SK-N-DZ (cell line): ENCODE data around the gene SMAD3.
"Not testable (repeated sequence)": the region's sequence is repeated elsewhere in the genome, so short reads cannot be mapped to it uniquely, and the experiment has no call there.

Source experiments
- DNase-seq: peaks from one replicate; pipeline ENCODE4 v3.0.0-alpha.2; 2015; ENCODE audit warnings: low spot score

The SMAD3 gene

DNA sequence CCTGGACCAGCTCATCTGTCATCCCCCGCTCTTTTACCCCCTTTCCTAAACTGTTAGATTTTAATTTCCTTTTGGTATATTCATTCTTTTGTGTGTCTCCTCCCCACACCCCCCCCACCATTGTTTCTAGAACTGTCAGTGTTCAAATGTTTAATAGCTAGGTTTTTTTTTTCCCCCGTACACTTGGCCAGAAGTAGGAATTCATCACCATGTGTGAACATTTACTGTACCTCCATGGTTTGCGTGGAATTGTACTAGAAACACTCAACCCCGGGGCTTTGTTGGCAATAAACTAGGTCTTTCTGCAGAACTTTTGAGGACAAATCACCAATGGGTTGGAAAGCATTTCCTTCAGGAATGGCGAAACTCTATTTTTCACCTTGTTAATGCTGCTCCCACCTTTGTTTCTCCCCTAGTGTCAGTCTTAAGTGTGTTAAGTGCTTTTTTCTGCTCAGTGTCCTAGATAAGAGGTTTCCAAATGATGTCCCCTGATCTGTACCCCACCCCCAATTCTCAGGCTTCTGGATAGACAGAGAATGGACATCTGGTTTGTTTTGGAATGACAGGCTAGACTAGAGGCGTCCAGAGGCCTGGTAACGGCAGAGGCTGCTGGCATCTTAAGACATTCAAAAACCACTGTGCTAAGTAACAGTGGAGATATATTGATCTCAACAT lies 76.8 kb downstream of the SMAD3 start:
- peak; percentile 81 for DNase-seq

DNA sequence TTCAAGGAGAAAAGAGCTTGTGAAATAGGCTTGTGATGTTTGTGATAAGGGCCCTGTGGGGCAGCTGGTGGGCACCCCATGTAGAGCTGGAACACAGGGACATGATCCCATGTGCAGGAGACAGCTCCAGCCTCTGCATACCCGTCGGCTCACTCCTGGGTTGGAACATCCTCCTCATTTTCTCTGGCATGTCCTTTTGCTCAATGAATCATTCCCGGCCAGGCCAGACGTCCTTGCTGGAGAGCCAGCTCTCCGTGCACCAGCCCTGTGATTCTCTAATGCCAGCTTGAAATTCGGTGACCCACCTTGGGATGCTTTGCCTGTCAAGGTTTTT lies 77.3 kb downstream of the SMAD3 start:
- DNase-seq: no peak

DNA sequence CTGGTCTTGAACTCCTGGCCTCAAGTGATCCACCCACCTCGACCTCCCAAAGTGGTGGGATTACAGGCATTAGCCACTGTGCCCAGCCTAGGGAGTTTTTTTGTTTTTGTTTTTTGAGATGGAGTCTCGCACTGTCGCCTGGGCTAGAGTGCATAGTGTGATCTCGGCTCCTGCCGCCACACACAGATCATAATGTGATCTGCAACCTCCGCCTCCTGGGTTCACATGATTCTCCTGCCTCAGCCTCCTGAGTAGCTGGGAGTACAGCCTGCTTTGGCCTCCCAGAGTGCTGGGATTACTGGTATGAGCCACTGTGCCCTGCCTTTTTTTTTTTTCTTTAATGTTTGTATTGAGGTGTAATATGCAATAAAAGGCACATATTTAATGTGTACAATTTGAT lies 78.2 kb downstream of the SMAD3 start:
- no peak for DNase-seq

DNA sequence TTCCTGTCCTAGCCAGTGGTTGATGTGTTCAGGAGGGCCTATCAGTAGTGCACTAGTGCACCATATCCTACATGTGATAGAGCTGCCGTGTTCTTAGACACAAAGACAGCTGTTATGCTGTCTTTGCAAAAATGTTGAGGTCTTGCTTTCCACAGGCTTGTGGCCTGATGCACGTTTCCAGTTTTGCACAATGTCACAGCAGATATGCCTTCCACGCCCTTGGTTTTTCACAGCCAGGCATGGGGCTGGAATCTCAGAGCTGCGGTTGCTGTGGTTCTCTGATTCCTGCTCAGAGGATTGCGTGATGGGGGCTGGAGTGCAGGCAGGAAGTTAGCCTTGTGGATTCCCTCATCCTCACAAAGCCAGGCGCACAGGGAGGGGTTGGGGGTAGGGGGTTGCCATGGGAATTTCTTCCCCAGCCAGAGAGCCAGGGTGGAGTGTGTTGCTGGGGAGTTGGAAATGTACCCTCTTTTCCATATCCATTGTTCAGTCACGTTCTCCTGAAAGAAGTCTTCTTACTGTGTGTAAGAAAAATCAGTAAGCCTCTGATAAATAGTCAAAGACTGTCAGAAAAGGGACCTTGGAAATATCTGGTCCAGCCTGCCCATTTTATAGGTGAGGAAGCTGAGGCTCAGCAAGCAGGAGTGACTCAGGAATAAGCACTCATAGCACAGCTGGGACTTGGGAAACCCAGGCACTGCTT lies 79.4 kb downstream of the SMAD3 start:
- no peak for DNase-seq

DNA sequence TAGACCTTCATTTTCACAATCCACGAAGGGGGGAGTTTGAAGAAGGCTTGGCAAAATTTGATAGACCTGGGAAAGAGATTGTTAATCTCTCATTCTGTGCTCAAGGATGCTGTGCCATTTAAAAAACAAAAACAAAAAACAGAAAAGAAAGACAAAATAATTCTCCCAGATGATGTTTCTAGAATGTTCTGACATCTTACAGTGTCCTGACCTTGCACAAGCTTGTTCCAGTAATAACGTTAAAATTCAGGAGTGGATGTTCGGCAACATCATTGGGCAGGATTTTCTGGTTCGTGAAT lies 79.9 kb downstream of the SMAD3 start:
- no peak for DNase-seq

DNA sequence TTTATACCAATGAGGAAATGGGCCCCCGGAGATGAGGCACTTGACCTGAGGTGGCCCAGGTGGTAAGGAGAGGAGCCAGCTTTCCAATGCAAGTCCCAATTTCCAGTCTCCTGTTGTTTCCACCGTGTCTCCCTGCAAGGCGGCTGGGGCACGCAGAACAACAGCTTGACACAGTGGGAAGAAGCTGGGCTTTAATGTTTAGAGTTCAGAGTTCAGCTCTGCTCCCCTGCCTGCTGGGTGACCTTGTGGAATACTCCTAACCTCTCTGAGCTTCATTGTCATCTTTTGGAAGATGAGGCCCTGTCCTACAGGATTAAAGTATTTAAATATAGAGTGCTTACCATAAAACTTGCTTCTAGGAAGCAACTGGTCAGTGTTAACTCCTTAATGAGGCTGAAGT lies 80.3 kb downstream of the SMAD3 start:
- no peak for DNase-seq

DNA sequence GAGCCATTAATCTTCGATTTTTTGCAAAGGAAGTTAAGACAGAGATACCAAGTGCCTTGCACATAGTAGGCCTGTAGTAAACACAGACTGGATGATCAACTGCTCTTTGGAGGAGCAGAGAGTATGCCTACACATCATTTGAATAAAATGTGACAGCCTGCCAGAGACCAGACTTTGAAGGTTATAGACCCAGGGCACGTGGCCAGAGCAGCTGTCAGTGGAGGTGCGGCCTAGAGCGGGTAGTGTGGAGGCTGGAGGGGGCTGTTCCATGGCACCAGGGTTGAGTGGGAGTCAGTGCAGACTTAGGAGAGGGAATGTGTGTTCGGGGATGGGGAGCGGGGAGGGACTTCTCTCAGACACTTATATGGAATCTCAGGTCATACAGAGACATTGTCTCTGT lies 80.8 kb downstream of the SMAD3 start:
- no peak for DNase-seq

DNA sequence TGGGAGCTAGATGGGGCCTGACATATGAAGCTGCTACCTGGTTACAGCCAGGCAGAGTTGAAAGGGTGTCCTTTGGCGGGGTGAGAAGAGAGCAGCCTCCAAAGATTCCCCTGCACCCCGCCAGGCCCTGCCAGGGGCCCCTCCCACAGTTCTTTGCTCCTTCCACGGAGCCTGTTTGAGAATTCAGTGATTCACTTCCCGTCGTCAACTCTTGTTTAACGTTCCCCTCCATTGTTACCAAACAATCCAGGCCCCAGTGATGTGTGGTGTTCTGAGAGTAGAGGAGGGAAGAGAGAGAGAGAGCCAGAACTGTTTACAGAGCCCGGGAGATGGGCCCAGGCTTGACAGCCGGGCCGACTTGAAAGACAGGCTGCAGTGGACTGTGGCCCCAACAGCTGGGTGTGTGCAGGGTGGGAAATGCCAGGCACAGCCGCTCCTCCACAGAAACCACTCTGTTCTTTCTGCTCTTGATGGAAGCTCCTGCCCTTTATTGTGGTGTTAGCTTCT lies 81.5 kb downstream of the SMAD3 start:
- no peak for DNase-seq

DNA sequence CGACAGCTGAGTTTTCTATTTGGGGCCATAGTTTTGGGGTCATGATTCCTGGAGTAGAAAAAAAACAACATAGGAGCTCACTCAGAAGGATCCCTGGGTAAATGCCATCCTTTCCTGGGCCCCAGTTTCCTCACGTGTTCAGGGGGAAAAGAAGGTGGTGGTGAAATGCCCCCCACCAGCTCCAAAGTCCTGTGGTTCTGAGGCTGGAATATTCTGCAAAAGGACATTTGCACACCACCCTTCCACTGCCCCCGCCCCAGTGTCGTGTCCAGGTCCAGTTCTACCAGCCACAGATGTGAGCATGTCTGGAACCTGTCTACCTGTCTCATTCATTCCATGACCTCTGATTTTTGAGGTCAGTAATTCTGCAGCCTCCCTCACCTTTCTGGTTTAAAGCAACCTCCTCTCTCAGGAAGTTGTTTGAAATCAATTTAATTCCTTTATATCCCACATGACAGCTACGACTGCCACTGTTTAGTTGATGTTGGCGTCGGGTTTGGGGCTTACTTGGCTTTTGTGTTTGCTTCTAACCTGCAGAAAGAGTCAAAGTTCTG lies 82.1 kb downstream of the SMAD3 start:
- no peak for DNase-seq

DNA sequence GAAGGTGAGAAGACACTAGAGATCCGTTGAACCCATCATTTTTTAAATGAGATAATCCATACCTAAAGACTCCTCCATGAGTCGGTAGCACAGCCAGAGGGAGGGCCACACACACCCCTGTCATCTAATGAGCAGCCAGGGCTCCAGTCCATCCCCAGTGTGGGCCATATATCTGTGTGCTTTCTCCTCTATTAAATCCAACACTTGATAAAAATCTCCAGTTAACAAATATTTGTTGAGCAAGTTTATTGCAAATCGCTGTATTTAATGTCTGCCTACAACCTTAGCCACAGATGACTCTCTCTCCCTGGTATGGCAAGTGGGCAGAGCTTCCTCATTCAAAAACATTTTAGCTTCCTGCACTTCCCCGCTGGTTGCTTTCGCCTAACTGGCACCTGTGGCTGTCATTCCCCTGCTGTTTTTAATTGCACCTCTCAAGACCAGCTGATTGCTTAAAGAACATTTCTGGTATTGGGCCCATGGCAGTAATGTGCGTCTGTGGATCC lies 82.8 kb downstream of the SMAD3 start:
- no peak for DNase-seq

DNA sequence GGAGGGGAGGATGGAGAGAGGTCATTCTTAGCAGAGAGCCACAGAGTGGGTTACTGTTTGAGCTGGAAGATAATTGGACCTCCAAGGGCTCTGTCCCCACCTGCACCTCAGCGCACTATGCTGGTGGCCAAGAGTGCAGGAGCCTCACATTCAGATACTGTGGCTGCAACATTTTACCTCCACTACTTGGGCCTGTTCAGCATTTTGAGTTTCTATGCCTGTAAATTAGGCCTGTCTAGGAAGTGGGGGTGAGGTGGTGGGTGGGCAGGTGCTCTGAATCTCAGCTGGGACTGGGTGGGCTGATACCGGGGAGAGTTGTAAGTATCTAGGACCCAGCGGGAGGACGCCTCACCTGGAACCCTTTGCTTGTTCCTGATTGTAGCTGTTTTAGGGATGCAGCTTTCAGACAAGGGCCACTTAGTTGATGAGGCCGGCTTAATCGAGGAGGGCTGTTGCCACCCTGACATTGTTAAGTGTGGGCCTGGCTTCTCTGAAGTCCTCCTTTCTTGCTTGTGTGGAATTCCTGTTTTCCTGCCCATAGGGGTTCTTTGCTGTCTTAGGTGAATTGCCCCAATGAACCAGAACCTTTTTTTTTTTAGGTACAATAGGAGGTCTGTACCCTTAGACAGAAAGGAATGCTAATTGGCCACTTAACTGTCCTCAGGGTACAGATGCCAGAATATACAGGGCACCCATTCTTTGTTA lies 83.8 kb downstream of the SMAD3 start:
- no peak for DNase-seq

DNA sequence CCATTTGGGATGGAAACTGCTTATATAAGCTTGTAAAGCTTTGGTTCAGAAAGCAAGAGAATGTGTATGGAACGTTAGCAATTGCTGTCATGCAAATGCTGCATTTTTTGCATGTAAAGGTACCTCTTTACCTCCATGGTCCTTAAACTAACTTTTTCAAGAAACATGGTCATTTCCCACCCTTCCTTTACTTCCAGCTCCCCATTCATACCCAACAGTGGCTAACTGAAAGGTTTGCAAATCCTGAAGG lies 84.3 kb downstream of the SMAD3 start:
- no peak for DNase-seq

DNA sequence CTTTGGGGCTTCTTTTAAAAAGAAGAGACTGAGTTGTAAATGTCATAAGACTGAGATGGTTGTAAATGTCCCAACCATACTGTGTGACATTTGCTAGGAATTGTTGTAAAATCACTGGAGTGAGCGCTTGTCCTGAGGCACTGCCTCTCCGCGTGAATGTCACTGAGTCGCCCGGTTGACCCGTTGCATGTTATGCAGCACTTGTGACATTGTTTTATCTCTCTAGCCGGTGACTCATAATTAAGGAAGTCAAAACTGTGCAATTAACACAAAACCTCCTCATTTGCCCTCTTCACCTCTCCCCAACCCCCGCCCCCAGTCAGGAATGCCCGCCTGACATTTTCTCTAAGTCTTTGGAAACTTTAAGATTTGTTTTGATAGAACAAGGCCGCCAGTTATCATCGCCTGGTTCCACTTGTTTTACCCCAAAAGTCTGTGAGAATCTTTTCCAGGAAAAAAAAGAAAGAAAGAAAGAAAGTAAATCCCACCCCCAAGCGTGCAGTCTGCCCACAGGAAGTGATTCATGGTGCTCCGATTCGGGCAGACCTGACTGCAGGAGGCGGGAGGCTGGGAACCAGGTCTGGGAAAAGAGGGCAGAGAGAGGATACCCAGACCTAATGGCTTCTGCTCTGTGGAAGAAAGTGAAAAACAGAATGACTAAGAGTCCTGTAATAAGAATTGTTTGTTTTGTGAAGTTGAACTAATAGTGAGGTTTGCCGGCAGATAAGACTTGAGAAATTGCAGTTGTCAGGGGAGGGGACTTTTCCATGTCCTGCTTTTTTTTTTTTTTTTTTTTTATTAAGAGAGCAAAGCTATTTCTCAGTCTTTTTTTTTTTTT lies 84.8 kb downstream of the SMAD3 start:
- no peak for DNase-seq

DNA sequence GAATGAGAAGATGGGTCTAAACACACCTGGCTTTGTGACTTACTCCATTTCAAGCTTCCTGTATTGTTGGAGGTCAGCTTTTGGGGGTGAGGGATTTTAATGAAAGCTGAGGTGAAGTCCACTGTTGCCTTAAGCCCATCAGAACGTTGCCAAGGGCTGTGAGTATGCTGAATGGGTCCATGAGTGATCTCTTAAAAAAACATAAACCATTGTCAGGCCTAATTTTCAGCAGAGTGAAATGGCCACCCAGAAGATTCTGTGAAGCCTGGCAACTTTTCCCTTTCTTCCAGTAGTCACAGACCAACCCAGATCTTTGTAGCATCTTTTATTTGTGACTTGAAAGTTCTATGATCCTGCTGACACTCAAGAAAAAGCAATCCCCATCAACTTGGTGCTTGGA lies 87.0 kb downstream of the SMAD3 start:
- DNase-seq: no peak

DNA sequence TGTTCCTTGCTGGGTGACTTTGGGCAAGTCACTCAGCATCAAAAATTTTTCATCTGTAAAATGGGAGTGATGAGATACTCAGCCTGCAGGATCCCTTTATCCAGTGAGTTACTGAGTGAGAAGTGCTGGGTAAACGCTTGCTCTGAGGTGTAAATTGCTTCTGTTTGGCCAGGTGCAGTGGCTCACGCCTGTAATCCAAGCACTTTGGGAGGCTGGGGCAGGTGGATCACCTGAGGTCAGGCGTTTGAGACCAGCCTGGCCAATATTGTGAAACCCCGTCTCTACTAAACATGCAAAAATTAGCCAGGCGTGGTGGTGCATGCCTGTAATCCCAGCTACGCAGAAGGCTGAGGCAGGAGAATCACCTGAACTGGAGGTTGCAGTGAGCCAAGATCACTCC lies 87.6 kb downstream of the SMAD3 start:
- DNase-seq: not testable (repeated sequence)

DNA sequence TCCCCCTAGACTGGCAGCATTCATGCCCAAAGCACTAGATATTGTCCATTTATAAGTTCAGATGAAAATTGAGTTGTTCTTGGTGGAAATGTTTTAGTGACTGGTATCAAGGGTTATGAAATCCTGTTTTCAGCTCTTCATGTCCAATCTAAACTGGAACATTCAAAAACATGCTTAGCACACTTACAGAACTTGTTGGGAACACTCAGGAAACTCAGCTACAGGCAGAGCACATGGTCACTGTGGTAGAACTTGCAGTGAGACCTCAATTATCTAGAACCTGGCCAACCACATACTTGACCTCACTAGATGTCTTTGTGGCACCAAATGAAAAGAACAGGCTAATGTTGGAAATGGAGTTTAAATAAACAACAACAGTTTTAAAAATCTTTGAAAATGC lies 88.8 kb downstream of the SMAD3 start:
- no peak for DNase-seq

DNA sequence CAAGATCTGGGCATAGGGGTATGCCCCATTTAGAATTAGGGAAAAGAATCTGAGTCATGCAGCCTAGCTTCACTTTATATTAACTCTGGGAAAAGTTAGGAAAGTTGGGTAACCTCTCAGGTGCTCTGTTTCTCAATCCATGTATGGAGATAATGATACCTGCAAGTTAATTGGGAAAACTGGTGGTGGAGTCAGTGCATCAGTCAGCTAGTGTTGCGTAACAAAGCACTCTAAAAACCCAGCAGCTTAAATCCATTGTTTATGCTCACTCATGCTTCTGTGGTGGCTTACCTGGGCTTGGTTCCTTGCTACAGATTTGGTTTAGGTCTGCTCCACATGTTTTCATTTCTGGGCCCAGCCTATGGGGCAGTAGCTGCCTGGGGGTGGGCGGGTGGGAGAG lies 91.0 kb downstream of the SMAD3 start:
- no peak for DNase-seq

DNA sequence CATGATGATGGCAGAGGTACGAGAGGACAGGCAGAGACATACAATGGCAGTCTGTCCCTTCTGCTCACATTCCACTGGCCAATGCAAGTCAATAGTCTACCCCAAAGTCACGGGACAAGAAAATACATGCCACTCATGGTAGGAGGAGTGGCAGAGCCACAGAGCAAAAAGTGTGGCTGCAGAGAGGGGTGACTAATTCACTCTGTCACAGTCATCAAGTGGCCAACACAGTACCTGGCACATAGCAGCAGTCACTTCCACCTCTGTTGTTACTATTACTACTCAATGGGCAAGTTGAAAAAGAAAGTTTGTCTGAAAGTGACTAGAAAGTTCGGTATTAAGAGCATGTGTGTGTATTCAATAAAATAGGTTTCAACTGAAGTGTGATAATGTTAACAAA lies 91.4 kb downstream of the SMAD3 start:
- no peak for DNase-seq

DNA sequence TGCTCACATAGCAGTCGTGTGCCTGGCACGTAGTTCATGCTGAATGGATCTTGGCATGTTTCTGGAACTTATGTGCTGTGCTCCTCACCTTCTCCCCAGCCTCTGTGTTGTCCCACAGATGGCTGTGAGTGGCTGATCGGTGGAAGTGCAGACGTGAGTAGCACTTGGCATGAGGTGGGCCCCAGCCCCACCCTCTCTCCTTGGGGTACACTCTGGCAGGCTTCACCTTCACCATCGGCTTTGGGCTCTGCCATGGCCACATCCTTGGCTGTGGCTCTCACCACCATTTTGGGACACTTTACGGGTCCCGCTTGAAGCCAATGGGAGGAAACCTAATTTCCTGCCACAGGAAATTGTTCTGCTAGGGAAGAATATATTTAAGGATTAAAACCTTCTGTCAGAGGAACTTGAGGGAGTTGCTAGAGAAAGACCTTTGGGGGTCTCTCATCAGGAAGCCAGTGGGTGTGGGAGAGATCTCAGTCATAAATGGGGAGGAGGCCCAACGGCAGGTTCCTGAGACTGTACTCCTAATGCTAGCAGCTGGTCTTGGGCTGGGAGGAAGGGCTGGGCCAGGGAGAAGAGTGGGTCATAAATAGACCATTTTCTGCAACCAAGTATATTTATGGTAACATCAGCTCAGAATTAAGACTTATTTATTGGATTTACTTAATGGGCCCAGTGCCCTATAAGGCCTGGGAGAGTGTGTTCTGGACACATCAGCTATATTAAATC lies 92.3 kb downstream of the SMAD3 start:
- DNase-seq: no peak

DNA sequence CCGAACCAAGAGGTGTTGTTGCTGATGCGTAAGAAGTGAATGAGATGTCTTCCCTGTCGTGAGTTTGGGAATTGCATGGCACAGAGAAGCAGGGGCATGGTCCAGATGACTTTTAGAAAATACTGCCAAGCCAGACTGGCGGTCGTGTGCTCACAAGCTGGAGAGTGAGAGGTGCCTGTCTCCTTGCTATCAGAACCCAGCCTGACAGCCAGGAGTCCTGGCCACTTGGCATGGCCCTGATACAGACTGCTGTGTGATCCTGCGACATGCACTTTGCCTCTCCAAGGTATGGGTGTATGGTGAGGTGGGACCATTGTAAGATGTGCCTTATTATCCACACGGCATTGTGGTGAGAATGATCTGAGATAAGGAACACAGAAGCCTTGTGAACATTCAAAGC lies 93.0 kb downstream of the SMAD3 start:
- no peak for DNase-seq

DNA sequence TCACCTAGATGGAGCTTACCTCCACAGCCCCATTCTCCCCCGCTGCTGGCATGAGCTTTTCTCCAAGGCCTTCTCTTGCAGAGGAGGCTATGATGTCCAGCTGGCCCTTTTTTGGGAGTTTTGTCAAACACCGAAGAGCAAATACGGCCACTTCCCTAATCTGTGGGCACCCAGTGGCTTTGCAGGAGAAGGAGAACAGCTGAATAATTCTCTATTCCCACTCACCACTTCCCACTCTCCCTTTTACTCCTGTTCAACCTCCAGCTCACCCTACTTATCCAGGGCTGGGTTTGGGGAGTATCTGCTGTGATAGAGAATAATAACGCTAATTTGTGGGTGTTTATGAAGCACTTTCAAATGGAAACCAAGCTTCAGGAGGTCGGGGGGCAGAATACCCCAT lies 96.0 kb downstream of the SMAD3 start:
- no peak for DNase-seq
